Common myeloid progenitor, CD34-positive (primary cell): ENCODE data around the gene SFTPB.
"Not testable (repeated sequence)": the region's sequence is repeated elsewhere in the genome, so short reads cannot be mapped to it uniquely, and the experiment has no call there.

ENCODE experiments used
- CTCF ChIA-PET: fragments of 350-600 bp; sonication (Branson Sonifier 250); formaldehyde crosslinking; loops from one replicate; lab custom pipeline; 2021; ENCODE audit warnings: antibody characterized with exemption; lab: Charles Lee
- POLR2A ChIA-PET: fragments of 350-600 bp; sonication (Branson Sonifier 250); formaldehyde crosslinking; loops from one replicate; lab custom pipeline; 2021; ENCODE audit warnings: antibody characterized with exemption; lab: Charles Lee
- DNase-seq, 3 donors: peaks; one replicate each; pipeline versions ENCODE4 v3.0.0 to v3.0.0-alpha.2; 2013
- H3K27ac ChIP-seq, 2 experiments: 1 replicate in 1 of 2; 2 replicates in 1 of 2; pipeline ENCODE4 v1.7.0; 2013; ENCODE audit warnings: inconsistent platforms in 2 of 2, low read length in 2 of 2, mild to moderate bottlenecking in 2 of 2, low read depth in 1 of 2, moderate library complexity in 1 of 2; ENCODE audit not compliant: severe bottlenecking in 2 of 2, insufficient read depth in 1 of 2, poor library complexity in 1 of 2
- H3K27me3 ChIP-seq, 5 experiments: replicated peaks in 2 of 5; 1 replicate in 3 of 5; 2 replicates in 2 of 5; pipeline versions ENCODE4 v1.6.1 to v1.7.0; 2013; ENCODE audit warnings: low read length in 4 of 5, mild to moderate bottlenecking in 2 of 5, moderate library complexity in 2 of 5, inconsistent platforms in 1 of 5; ENCODE audit not compliant: insufficient read depth in 5 of 5, control insufficient read depth in 4 of 5
- H3K36me3 ChIP-seq, 4 experiments: 1 replicate in 2 of 4; 2 replicates in 2 of 4; pipeline versions ENCODE4 v1.6.1 to v1.7.0; 2013; ENCODE audit warnings: low read length in 3 of 4, control low read depth in 1 of 4, mild to moderate bottlenecking in 1 of 4; ENCODE audit not compliant: control insufficient read depth in 4 of 4, insufficient read depth in 4 of 4
- H3K4me1 ChIP-seq, 4 experiments: 1 replicate in 3 of 4; 2 replicates in 1 of 4; pipeline versions ENCODE4 v1.6.1 to v1.7.1; 2013; ENCODE audit warnings: low read length in 3 of 4, mild to moderate bottlenecking in 3 of 4, control low read depth in 1 of 4, inconsistent platforms in 1 of 4, moderate library complexity in 1 of 4; ENCODE audit not compliant: control insufficient read depth in 4 of 4, insufficient read depth in 4 of 4; ENCODE audit errors: control extremely low read depth in 1 of 4
- H3K4me3 ChIP-seq, 7 experiments: 1 replicate in 4 of 7; 2 replicates in 3 of 7; pipeline versions ENCODE4 v1.5.1 to v1.7.0; 2013; ENCODE audit warnings: mild to moderate bottlenecking in 7 of 7, low read length in 6 of 7, moderate library complexity in 6 of 7, inconsistent platforms in 2 of 7, low read depth in 2 of 7, control low read depth in 1 of 7; ENCODE audit not compliant: insufficient read depth in 4 of 7, control insufficient read depth in 1 of 7; ENCODE audit errors: extremely low read depth in 1 of 7
- H3K9me3 ChIP-seq, 5 experiments: 1 replicate in 4 of 5; 2 replicates in 1 of 5; pipeline versions ENCODE4 v1.6.1 to v1.7.1; 2013; ENCODE audit warnings: low read length in 4 of 5, mild to moderate bottlenecking in 2 of 5, inconsistent platforms in 1 of 5, low read depth in 1 of 5, moderate library complexity in 1 of 5; ENCODE audit not compliant: control insufficient read depth in 4 of 5, insufficient read depth in 2 of 5; ENCODE audit errors: control extremely low read depth in 1 of 5
- WGBS: methylation state at CpG from one replicate; pipeline ENCODE4 v1.1.5; 2013; ENCODE audit not compliant: insufficient coverage; 5-methylcytosine and 5-hydroxymethylcytosine counted together

SFTPB gene

DNA sequence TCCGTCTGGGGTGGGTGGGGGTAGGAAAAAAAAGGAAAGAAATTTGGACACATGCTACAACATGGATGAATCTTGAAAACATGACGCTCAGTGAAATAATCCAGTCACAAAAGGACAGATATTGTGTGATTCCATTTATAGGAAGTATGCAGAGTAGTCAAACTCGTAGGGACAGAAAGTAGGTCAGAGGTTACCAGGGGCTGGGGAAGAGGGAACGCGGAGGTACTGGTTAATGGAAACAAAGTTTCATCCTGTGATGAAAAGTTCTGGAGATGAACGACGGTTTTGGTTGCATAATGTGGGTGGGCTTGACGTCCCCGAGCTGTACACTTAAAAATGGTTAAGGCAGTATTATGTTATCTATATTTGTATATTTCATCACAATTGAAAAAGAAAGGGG lies 4.5 kb upstream of the SFTPB start:
- H3K27me3 ChIP-seq, result no peaks in the 10 kb centered on the region
- no peak for DNase-seq
- POLR2A ChIA-PET, result no interaction called here
- H3K9me3 ChIP-seq, result no peaks in the 10 kb centered on the region
- H3K4me1 ChIP-seq, result peaks cover 0 to 2% (median 0%) of the 10 kb centered on the region in 4 experiments
- no peaks in the 10 kb centered on the region for H3K36me3 ChIP-seq
- H3K4me3 ChIP-seq, result no peak overlapping the region
- CTCF ChIA-PET, result interaction anchor here (0.8 to 1.5 kb wide), 2 partner anchors 9 to 40 kb away, joined by 3 read pairs; no protein-coding TSS in a partner anchor
- WGBS, result 94% methylated on average over 4 of the region's 9 CpGs
- no peak overlapping the region for H3K27ac ChIP-seq

- H3K27me3 ChIP-seq, H3K36me3 ChIP-seq, DNase-seq, H3K27ac ChIP-seq, H3K4me1 ChIP-seq, POLR2A ChIA-PET, H3K4me3 ChIP-seq, H3K9me3 ChIP-seq: not testable (repeated sequence)
- 93% methylated on average over 10 of the region's 13 CpGs for WGBS
- CTCF ChIA-PET, result interaction anchor here (1.0 to 2.5 kb wide), 3 partner anchors 8 to 28 kb away, joined by 3 to 7 read pairs (median 3); no protein-coding TSS in a partner anchor
These were observed 2.4 kb upstream of the SFTPB start for GRCh38 chr2:85670416-85670815.

DNA sequence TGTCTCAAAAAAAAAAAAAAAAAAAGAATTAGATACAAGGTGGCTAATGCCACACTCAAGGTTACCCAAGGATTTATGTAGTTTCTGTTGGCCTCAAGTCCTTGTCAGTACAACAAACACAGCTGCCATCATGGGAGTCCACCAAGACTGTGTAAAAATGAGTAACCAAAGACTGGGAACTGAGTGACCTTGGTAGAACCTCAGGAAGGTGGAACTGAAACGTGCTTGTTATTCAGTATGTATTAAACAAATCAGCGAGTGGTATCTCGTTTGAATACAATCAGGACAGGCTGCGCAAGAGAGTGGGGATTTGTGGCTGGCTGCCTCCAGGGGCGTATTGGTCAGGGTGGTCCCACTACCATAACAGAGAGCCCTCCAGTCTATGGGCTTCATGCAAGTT lies 1.6 kb upstream of the SFTPB start:
- H3K36me3 ChIP-seq, result no peaks in the 10 kb centered on the region
- 95% methylated on average over 4 of the region's 5 CpGs for WGBS
- no peak overlapping the region for H3K27ac ChIP-seq
- no peaks in the 10 kb centered on the region for H3K9me3 ChIP-seq
- no peak overlapping the region for H3K4me3 ChIP-seq
- ChIA-PET POLR2A (interaction anchor here (0.7 kb wide), 1 partner anchor 20 kb away, joined by 6 read pairs; no protein-coding TSS in a partner anchor), CTCF (interaction anchor here (1.0 to 2.5 kb wide), 4 partner anchors 9 to 38 kb away, joined by 3 to 7 read pairs (median 3); no protein-coding TSS in a partner anchor)
- H3K27me3 ChIP-seq, result no peaks in the 10 kb centered on the region
- DNase-seq, result no peak
- H3K4me1 ChIP-seq, result peaks cover 0 to 2% (median 0%) of the 10 kb centered on the region in 4 experiments

DNA sequence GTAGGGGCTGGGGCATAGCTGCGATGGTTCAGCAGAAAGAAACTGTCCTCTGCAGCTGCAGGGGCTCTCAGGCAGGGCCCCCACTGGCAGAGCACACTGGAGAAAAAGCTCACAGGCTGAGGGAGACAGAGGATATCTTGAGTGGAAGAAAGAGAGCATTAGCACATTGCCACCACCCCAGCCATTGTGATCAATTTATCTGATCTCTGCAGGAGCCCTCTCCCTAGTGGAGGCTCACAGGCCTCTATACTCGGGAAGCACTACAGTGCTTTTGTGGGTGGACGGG lies 801 bp upstream of the SFTPB start:
- POLR2A ChIA-PET, result no interaction called here
- 100% methylated on average over 1 of the region's 3 CpGs for WGBS
- Histone ChIP-seq H3K4me1 (peaks cover 0 to under 1% (median 0%) of the 10 kb centered on the region in 4 experiments), H3K27ac (no peak overlapping the region), H3K36me3 (no peaks in the 10 kb centered on the region), H3K4me3 (no peak overlapping the region), H3K27me3 (no peaks in the 10 kb centered on the region), H3K9me3 (no peaks in the 10 kb centered on the region)
- DNase-seq, result no peak
- CTCF ChIA-PET, result interaction anchor here (0.9 to 2.5 kb wide), 4 partner anchors 11 to 135 kb away, joined by 3 to 7 read pairs (median 4); no protein-coding TSS in a partner anchor

GRCh38 chr2:85667561-85668008 lies 414 bp downstream of the SFTPB start:
- H3K4me3 ChIP-seq, result no peak overlapping the region
- no peaks in the 10 kb centered on the region for H3K36me3 ChIP-seq
- H3K9me3 ChIP-seq, result no peaks in the 10 kb centered on the region
- POLR2A ChIA-PET, result no interaction called here
- H3K27me3 ChIP-seq, result no peaks in the 10 kb centered on the region
- no peak overlapping the region for H3K27ac ChIP-seq
- no peak for DNase-seq
- WGBS, result 98% methylated on average over 3 of the region's 3 CpGs
- H3K4me1 ChIP-seq, result no peaks in the 10 kb centered on the region
- CTCF ChIA-PET, result interaction anchor here (0.9 to 1.3 kb wide), 3 partner anchors 9 to 51 kb away, joined by 3 to 4 read pairs (median 3); no protein-coding TSS in a partner anchor

DNA sequence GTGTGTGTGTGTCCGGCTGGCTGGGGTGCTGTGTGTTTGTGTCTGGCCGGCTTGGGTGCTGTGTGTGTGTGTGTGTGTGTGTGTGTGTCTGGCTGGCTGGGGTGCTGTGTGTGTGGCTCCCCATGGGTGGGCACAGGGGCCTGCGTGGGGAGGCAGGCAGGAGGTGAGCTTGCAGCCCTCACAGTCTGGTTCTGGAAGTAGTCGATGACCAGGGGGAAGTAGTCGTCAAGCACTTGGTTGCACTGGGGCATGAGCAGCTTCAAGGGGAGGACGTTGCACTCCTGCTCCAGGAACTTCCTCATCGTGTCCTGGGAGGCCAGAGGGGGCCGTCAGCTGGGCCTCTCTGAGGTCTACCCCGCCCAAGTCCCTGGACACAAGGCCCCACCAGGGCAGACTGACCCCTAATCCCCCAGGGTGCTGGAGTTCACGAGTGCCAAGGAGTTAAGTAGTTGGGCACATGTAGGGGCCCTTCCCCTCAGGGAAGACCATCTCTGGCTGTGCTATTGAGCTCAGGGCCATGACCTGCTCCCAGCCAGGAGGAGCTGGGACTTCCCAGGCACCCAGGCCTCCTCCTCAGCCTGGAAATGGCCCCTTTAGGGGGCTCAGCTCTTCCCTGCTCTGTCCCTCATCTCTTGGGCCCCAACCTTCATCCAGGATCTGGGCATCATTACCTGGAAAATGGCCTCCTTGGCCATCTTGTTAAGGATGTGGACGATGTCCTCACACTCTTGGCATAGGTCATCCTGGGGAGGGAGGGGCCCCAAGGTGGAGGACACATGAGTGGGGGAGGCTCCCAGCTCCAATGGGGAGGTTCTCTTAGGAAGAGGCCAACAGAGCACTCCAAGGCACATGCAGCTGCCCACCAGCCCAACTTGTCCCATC lies 1.3 kb downstream of the SFTPB start:
- 66% methylated on average over 9 of the region's 11 CpGs for WGBS
- DNase-seq, result no peak
- H3K36me3 ChIP-seq, result no peaks in the 10 kb centered on the region
- H3K27ac ChIP-seq, result no peak overlapping the region
- peaks cover 0 to 1% (median 0%) of the 10 kb centered on the region in 4 experiments for H3K4me1 ChIP-seq
- H3K4me3 ChIP-seq, result no peak overlapping the region
- no peaks in the 10 kb centered on the region for H3K27me3 ChIP-seq
- CTCF ChIA-PET, result interaction anchor here (0.7 to 1.5 kb wide), 6 partner anchors 8 to 52 kb away, joined by 3 to 4 read pairs (median 3); no protein-coding TSS in a partner anchor
- no peaks in the 10 kb centered on the region for H3K9me3 ChIP-seq
- POLR2A ChIA-PET, result no interaction called here

GRCh38 chr2:85666016-85666415 lies 2.0 kb downstream of the SFTPB start:
- no peak overlapping the region for H3K27ac ChIP-seq
- ChIA-PET CTCF (interaction anchor here (0.7 to 1.5 kb wide), 2 partner anchors 17 to 33 kb away, joined by 3 to 4 read pairs; no protein-coding TSS in a partner anchor), POLR2A (no interaction called here)
- H3K4me1 ChIP-seq, result peaks cover 0 to 8% (median 0%) of the 10 kb centered on the region in 4 experiments
- whole genome bisulfite sequencing, result 60% methylated on average over 1 of the region's 6 CpGs
- no peak overlapping the region for H3K4me3 ChIP-seq
- H3K36me3 ChIP-seq, result no peaks in the 10 kb centered on the region
- no peaks in the 10 kb centered on the region for H3K27me3 ChIP-seq
- no peaks in the 10 kb centered on the region for H3K9me3 ChIP-seq
- no peak for DNase-seq
